Omental fat pad (tissue), 4 donors: ENCODE data around the gene FKBP2. TPM values are rescaled to one million over a fixed set of nuclear protein-coding genes. Genes with fewer than 3 reads are reported as not detected.

Experiments
- ATAC-seq: fragments of 150-250 bp; one replicate; pipeline ENCODE4 v1.9.1; 2016; ENCODE audit warnings: mild to moderate bottlenecking, moderate library complexity; ENCODE audit not compliant: low FRiP score
- DNase-seq: peaks from one replicate; pipeline ENCODE4 v3.0.0-alpha.2; 2019; ENCODE audit warnings: low spot score
- CTCF ChIP-seq, 3 donors: fragments of 450-650 bp; IDR thresholded peaks; one replicate each; pipeline ENCODE4 v1.5.1; 2016 to 2017; ENCODE audit warnings: antibody characterized with exemption in 3 of 3, mild to moderate bottlenecking in 3 of 3, moderate library complexity in 2 of 3
- total RNA-seq, 4 donors: library from RNA; depleted of rRNA; stranded (reverse); fragments of >200 nt; gene quantifications; one replicate each; pipeline ENCODE4 v1.1.0, GENCODE V29; 2016

Gene FKBP2
- total RNA-seq, 4 donors from 2014 or later: 41.8 to 78.5 (median 49.5) TPM

- no peak for TF ChIP-seq CTCF (IDR thresholded peaks at IDR 0.05)
These were observed 51.0 kb downstream of the FKBP2 start for GRCh38 chr11:64291752-64292459.

GRCh38 chr11:64292460-64293254 is 51.8 kb downstream of the FKBP2 start:
- ATAC-seq (no peak), DNase-seq (no peak)
- no peak for TF ChIP-seq CTCF (IDR thresholded peaks at IDR 0.05)

More at GRCh38 chr11:64291752-64292459, 51.0 kb downstream of the FKBP2 start:
- no peak for ATAC-seq
- DNase-seq: no peak

Other genes starting within 250 kb of the FKBP2 start
- gene FLRT1, start 205.2 kb upstream of the FKBP2 start, total RNA-seq: not detected
- 10 to 100 TPM; 13.8 to 40.9 (median 26.2) TPM for gene MACROD1, start 75.0 kb upstream of the FKBP2 start, total RNA-seq
- gene STIP1, start 54.9 kb upstream of the FKBP2 start, total RNA-seq: 100 to 1,000 TPM in 2 of 4 donors, 10 to 100 TPM in 2; 73.0 to 174 (median 135) TPM
- 100 to 1,000 TPM in 1 of 4 donors, 10 to 100 TPM in 3; 35.0 to 101 (median 45.6) TPM for gene FERMT3, start 34.4 kb upstream of the FKBP2 start, total RNA-seq
- gene TRPT1, start 14.9 kb upstream of the FKBP2 start, total RNA-seq: 10 to 100 TPM; 26.3 to 56.6 (median 37.3) TPM
- 10 to 100 TPM; 22.8 to 47.8 (median 38.0) TPM for gene NUDT22, start 14.8 kb upstream of the FKBP2 start, total RNA-seq
- 10 to 100 TPM; 19.2 to 25.8 (median 21.6) TPM for gene DNAJC4, start 10.5 kb upstream of the FKBP2 start, total RNA-seq
- 100 to 1,000 TPM in 3 of 4 donors, 10 to 100 TPM in 1; 89.2 to 172 (median 149) TPM for gene VEGFB, start 6.5 kb upstream of the FKBP2 start, total RNA-seq
- 100 to 1,000 TPM in 1 of 4 donors, 10 to 100 TPM in 3; 95.0 to 140 (median 97.9) TPM for gene PPP1R14B, start 5.8 kb downstream of the FKBP2 start, total RNA-seq
- 10 to 100 TPM; 14.7 to 26.5 (median 19.7) TPM for gene PLCB3, start 10.4 kb downstream of the FKBP2 start, total RNA-seq
- 10 to 100 TPM; 47.9 to 89.7 (median 78.8) TPM for gene BAD, start 43.6 kb downstream of the FKBP2 start, total RNA-seq
- 10 to 100 TPM in 3 of 4 donors, 1 to 10 TPM in 1; 8.2 to 20.6 (median 12.7) TPM for gene GPR137, start 44.8 kb downstream of the FKBP2 start, total RNA-seq
- gene KCNK4, start 50.2 kb downstream of the FKBP2 start, total RNA-seq: not detected
- gene CATSPERZ, start 59.3 kb downstream of the FKBP2 start, total RNA-seq: not detected
- 10 to 100 TPM; 32.1 to 50.8 (median 44.6) TPM for gene ESRRA, start 64.4 kb downstream of the FKBP2 start, total RNA-seq
- gene TRMT112, start 76.5 kb downstream of the FKBP2 start, total RNA-seq: 100 to 1,000 TPM; 180 to 263 (median 215) TPM
- gene PRDX5, start 77.0 kb downstream of the FKBP2 start, total RNA-seq: 100 to 1,000 TPM; 174 to 263 (median 238) TPM
- 10 to 100 TPM in 2 of 4 donors, 1 to 10 TPM in 2; 6.2 to 24.1 (median 10.3) TPM for gene CCDC88B, start 99.1 kb downstream of the FKBP2 start, total RNA-seq
- 10 to 100 TPM; 15.7 to 64.2 (median 28.1) TPM for gene RPS6KA4, start 118.1 kb downstream of the FKBP2 start, total RNA-seq